PC-3 (cell line): Measurements from ENCODE around the gene CBS.
"Not testable (repeated sequence)": the region's sequence is repeated elsewhere in the genome, so short reads cannot be mapped to it uniquely, and the experiment has no call there.

Experiments used
- EZH2 ChIP-seq: fragments of 300-600 bp; sonication (generic); IDR thresholded peaks from one replicate; pipeline ENCODE4 v1.6.1; 2017; ENCODE audit warnings: antibody characterized with exemption, mild to moderate bottlenecking, low read length; ENCODE audit not compliant: unreplicated experiment
- EZH2phosphoT487 ChIP-seq: fragments of 300-600 bp; sonication (generic); IDR thresholded peaks from 2 replicates; pipeline ENCODE4 v1.6.1; 2018; ENCODE audit warnings: mild to moderate bottlenecking, antibody characterized with exemption, low read length, borderline replicate concordance
- TF ChIP-seq, protein P1 (sequence below): fragments of 300-600 bp; sonication (generic); conservative IDR thresholded peaks from 2 replicates; pipeline ENCODE4 v1.5.1; 2017; ENCODE audit warnings: antibody characterized with exemption, low read depth, mild to moderate bottlenecking, low read length

DNA sequence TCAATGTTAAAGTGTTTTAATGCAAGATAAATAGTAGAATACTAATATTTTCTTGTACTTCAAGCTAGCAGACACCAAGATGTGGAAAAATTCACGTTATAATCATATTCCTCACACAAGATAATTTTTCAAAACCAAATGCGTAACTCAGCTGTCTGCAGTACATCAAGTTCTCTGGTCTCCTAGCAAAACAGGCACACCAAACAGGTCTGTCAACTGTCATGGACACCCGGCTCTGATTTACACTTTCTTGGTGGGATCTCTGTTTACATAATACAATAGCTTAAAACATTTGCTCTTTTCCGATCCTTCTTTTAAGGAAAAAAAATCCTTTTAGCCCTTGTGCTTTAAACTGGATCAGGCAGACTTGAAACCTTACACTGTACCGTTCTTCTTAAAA is 26.0 kb upstream of the CBS start:
- TF ChIP-seq, protein P1, sequence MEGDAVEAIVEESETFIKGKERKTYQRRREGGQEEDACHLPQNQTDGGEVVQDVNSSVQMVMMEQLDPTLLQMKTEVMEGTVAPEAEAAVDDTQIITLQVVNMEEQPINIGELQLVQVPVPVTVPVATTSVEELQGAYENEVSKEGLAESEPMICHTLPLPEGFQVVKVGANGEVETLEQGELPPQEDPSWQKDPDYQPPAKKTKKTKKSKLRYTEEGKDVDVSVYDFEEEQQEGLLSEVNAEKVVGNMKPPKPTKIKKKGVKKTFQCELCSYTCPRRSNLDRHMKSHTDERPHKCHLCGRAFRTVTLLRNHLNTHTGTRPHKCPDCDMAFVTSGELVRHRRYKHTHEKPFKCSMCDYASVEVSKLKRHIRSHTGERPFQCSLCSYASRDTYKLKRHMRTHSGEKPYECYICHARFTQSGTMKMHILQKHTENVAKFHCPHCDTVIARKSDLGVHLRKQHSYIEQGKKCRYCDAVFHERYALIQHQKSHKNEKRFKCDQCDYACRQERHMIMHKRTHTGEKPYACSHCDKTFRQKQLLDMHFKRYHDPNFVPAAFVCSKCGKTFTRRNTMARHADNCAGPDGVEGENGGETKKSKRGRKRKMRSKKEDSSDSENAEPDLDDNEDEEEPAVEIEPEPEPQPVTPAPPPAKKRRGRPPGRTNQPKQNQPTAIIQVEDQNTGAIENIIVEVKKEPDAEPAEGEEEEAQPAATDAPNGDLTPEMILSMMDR, result not testable (repeated sequence)
- not testable (repeated sequence) for TF ChIP-seq EZH2, EZH2phosphoT487
